Cardiac fibroblast (primary cell): Measurements from ENCODE around the gene ADAMTS2.

Source experiments
- DNase-seq, 2 donors: peaks; one replicate each; pipeline versions ENCODE4 v3.0.0 to v3.0.0-alpha.2; 2010; ENCODE audit warnings: low read depth in 2 of 2
- H3K4me3 ChIP-seq, 2 donors: replicated peaks in 1 of 2; 1 replicate in 1 of 2; 2 replicates in 1 of 2; pipeline ENCODE4 v1.5.1; 2011; ENCODE audit warnings: low read depth in 2 of 2, low read length in 2 of 2, mild to moderate bottlenecking in 2 of 2, moderate library complexity in 1 of 2
- CTCF ChIP-seq: IDR thresholded peaks from one replicate; pipeline ENCODE4 v1.5.1; 2011; ENCODE audit warnings: low read depth, mild to moderate bottlenecking, low read length, inconsistent platforms

Gene ADAMTS2

GRCh38 chr5:179306191-179307012, 38.9 kb downstream of the ADAMTS2 start:
- DNase-seq = peak in 1 of 2 donors; percentile 63
- TF ChIP-seq CTCF = no peak
- H3K4me3 ChIP-seq = no peak overlapping the region

GRCh38 chr5:179304871-179305270, 40.4 kb downstream of the ADAMTS2 start:
- peak overlapping the region in 1 of 2 donors; percentile 9 for H3K4me3 ChIP-seq
- TF ChIP-seq CTCF = no peak
- DNase-seq = no peak

DNA sequence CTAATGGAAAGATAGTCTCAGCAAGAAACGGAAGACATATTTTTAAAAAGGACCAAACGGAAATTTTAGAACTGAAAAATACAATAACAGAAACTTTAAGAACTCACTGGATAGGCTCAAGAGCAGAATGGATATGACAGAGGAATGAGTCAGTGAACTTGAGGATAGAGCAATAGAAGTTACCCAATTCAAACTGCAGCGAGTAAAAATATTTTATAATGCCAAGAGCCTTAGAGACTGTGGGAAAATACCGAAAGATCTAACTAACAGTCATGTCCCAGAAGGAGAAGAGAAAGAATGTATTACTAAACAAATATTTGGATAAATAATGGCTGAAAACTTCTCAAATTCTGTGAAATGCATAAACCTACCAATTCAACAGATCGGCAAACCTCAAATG, 40.8 kb downstream of the ADAMTS2 start:
- H3K4me3 ChIP-seq = peak overlapping the region in 1 of 2 donors; percentile 9
- no peak for TF ChIP-seq CTCF
- DNase-seq = peak; percentile 93 to 98

- no peak for TF ChIP-seq CTCF
Measured at GRCh38 chr5:179303451-179304200, 41.6 kb downstream of the ADAMTS2 start.

GRCh38 chr5:179302499-179303185, 42.6 kb downstream of the ADAMTS2 start:
- no peak for DNase-seq

More at GRCh38 chr5:179303451-179304200, 41.6 kb downstream of the ADAMTS2 start:
- H3K4me3 ChIP-seq = no peak overlapping the region
- no peak for DNase-seq

More at GRCh38 chr5:179302499-179303185, 42.6 kb downstream of the ADAMTS2 start:
- TF ChIP-seq CTCF = no peak
- H3K4me3 ChIP-seq = no peak overlapping the region
